OCI-LY1 (cell line): ENCODE results near the gene GPR160.

Experiments used
- CTCF ChIP-seq: fragments of 200-600 bp; sonication (generic), shearing (Covaris generic); IDR thresholded peaks from 2 replicates; pipeline ENCODE4 v1.5.1; 2017; ENCODE audit warnings: mild to moderate bottlenecking, antibody characterized with exemption, low read length, moderate library complexity, mixed read lengths
- EZH2 ChIP-seq: fragments of 200-600 bp; sonication (generic), shearing (Covaris generic); IDR thresholded peaks from 2 replicates; pipeline ENCODE4 v1.8.0; 2017; ENCODE audit warnings: borderline replicate concordance, mixed run types, mild to moderate bottlenecking, antibody characterized with exemption, low read length, moderate library complexity, mixed read lengths

- TF ChIP-seq CTCF (no peak), EZH2 (no peak)
Measured at GRCh38 chr3:170092907-170093306, 55.1 kb downstream of the GPR160 start.
